ENCODE data around the gene CSMD2.

CSMD2 gene

GRCh38 chr1:34065498-34065897 is 99.5 kb downstream of the CSMD2 start:
- DNase-seq (ENCODE audit: low read depth), result no peak
- no peak overlapping the region for H3K4me3 ChIP-seq (ENCODE audit: control insufficient read depth, low read depth, low read length)
- TF ChIP-seq, protein P1, sequence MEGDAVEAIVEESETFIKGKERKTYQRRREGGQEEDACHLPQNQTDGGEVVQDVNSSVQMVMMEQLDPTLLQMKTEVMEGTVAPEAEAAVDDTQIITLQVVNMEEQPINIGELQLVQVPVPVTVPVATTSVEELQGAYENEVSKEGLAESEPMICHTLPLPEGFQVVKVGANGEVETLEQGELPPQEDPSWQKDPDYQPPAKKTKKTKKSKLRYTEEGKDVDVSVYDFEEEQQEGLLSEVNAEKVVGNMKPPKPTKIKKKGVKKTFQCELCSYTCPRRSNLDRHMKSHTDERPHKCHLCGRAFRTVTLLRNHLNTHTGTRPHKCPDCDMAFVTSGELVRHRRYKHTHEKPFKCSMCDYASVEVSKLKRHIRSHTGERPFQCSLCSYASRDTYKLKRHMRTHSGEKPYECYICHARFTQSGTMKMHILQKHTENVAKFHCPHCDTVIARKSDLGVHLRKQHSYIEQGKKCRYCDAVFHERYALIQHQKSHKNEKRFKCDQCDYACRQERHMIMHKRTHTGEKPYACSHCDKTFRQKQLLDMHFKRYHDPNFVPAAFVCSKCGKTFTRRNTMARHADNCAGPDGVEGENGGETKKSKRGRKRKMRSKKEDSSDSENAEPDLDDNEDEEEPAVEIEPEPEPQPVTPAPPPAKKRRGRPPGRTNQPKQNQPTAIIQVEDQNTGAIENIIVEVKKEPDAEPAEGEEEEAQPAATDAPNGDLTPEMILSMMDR (IDR thresholded peaks at IDR 0.05; ENCODE audit: control insufficient read depth, insufficient read depth, low read depth, low read length, missing control alignments), result no peak

- TF ChIP-seq, protein P1 (IDR thresholded peaks at IDR 0.05; ENCODE audit: control insufficient read depth, insufficient read depth, low read depth, low read length, missing control alignments), result no peak
- DNase-seq (ENCODE audit: low read depth), result no peak
- no peak overlapping the region for H3K4me3 ChIP-seq (ENCODE audit: control insufficient read depth, low read depth, low read length)
These were observed 104.1 kb downstream of the CSMD2 start for GRCh38 chr1:34060901-34061415.

- no peak overlapping the region for H3K4me3 ChIP-seq (ENCODE audit: control insufficient read depth, low read depth, low read length)
- no peak for DNase-seq (ENCODE audit: low read depth)
- TF ChIP-seq, protein P1 (IDR thresholded peaks at IDR 0.05; ENCODE audit: control insufficient read depth, insufficient read depth, low read depth, low read length, missing control alignments), result no peak
These were observed 104.8 kb downstream of the CSMD2 start for GRCh38 chr1:34060187-34060730.

DNA sequence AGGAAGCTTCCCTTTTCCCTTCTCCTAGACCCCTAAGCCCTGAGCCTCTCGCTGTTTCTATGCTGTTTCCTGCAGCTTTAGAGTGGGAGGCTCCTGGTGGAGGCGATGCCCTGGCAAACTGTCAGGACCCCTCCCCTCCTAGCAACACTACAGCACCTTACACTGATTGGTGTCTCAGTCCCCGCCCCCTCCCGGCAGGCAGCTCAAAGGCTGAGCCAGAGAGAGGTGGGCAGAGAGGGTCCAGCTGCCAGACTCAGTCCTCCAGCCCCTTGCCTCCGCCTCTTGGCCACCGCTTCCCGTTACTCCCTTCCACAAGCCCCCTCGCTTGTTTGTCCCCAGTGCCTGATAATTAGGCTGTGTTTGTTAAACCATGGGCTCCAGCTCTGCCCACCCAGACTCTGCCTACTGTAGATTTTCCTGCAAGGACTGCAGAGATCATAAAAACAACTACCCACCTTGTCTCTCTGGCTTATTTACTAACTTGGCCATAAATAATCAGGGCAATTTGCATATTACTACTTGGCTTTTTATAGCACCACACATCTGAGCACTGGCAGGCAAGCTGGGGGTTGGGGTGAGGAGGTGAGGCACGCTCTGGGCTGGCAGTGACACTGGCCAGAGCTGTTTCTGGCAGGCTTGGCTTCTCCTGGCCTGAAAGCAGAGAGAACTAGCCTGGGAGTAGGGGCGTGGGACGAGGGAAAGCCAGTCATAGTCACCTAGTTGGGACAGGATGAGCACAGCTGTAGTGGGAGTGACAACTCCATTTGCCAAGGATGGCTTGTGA is 107.5 kb downstream of the CSMD2 start:
- H3K4me3 ChIP-seq (ENCODE audit: control insufficient read depth, low read depth, low read length), result no peak overlapping the region
- DNase-seq (ENCODE audit: low read depth), result no peak
- TF ChIP-seq, protein P1 (IDR thresholded peaks at IDR 0.05; ENCODE audit: control insufficient read depth, insufficient read depth, low read depth, low read length, missing control alignments), result no peak

GRCh38 chr1:34055818-34056217 is 109.2 kb downstream of the CSMD2 start:
- TF ChIP-seq, protein P1 (IDR thresholded peaks at IDR 0.05; ENCODE audit: control insufficient read depth, insufficient read depth, low read depth, low read length, missing control alignments), result no peak
- no peak for DNase-seq (ENCODE audit: low read depth)
- H3K4me3 ChIP-seq (ENCODE audit: control insufficient read depth, low read depth, low read length), result no peak overlapping the region

GRCh38 chr1:34054920-34055319 is 110.1 kb downstream of the CSMD2 start:
- DNase-seq (ENCODE audit: low read depth), result no peak
- TF ChIP-seq, protein P1 (IDR thresholded peaks at IDR 0.05; ENCODE audit: control insufficient read depth, insufficient read depth, low read depth, low read length, missing control alignments), result no peak
- H3K4me3 ChIP-seq (ENCODE audit: control insufficient read depth, low read depth, low read length), result no peak overlapping the region
